ENCODE results near the gene EIF4EBP3.

DNA sequence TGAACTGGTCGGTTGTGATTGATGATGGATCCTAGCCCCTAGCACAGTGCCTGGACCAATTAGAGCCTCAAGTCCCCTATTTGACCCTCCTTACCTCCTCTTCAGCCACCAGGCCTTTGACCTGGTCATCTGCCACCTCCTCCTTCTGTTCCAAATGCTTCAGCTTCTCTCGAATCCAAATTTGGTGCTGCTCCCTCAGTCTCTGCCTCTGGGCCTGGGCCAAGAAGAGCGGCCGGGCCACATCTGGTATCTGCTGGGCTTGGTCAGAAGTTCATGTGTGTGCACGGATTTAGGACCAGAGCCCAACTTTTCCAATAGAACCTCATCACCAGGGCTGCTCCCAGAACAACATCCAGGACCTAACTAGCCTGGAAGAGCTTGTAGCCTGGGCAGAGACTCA is 23.6 kb downstream of the EIF4EBP3 start:
- TF ChIP-seq, protein P1, sequence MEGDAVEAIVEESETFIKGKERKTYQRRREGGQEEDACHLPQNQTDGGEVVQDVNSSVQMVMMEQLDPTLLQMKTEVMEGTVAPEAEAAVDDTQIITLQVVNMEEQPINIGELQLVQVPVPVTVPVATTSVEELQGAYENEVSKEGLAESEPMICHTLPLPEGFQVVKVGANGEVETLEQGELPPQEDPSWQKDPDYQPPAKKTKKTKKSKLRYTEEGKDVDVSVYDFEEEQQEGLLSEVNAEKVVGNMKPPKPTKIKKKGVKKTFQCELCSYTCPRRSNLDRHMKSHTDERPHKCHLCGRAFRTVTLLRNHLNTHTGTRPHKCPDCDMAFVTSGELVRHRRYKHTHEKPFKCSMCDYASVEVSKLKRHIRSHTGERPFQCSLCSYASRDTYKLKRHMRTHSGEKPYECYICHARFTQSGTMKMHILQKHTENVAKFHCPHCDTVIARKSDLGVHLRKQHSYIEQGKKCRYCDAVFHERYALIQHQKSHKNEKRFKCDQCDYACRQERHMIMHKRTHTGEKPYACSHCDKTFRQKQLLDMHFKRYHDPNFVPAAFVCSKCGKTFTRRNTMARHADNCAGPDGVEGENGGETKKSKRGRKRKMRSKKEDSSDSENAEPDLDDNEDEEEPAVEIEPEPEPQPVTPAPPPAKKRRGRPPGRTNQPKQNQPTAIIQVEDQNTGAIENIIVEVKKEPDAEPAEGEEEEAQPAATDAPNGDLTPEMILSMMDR (IDR thresholded peaks at IDR 0.05): no peak
- TF ChIP-seq POLR2A (IDR thresholded peaks at IDR 0.05): no peak
